Measurements from ENCODE around the gene CGB2. TPM values are rescaled to one million over a fixed set of nuclear protein-coding genes. Genes with fewer than 3 reads are reported as not detected.

The CGB2 gene
- total and polyA plus RNA-seq, 9 of the 15 experiments (the other 6 are each of a cell fraction or from before 2014, with no cell fraction given), result 0.22 TPM; not detected in 8

DNA sequence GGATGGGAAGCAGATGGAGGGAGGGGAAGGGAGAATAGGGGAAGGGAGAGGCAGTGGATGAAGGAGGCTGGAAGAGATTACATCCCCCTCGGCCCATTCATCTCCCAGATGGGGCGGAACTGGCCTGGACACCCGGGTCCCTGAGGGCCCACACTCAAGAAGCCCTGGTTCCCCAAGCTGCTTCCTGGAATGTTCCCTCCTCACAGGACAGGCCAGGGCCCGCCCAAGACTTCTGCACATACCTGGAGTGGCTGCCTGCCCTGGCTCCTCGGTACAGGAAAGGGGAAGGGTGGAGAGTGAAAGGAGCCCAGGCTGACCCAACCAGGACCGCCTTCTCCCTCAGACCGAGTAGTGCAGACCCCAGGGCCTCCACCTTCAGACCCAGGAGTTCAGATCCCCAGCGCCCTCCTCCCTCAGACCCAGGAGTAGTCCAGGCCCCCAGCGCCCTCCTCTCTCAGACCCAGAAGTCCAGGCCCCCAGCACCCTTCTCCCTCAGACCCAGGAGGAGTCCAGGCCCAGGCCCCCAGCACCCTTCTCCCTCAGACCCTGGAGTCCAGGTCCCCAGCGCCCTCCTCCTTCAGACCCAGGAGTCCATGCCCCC lies 32.4 kb downstream of the CGB2 start:
- Histone ChIP-seq H3K27me3 (ENCODE audit: control insufficient read depth in 2 of 2, insufficient read depth in 2 of 2, low read length in 2 of 2) (peaks cover 23 to 58% of the 10 kb centered on the region in 2 experiments; a peak in 4 of 5 replicates), H3K27ac (ENCODE audit: extremely low read depth, low read depth, low read length) (no peak overlapping the region), H4K20me1 (replicated peaks; ENCODE audit: control insufficient read depth, insufficient read depth, low read length) (no peaks in the 10 kb centered on the region), H3K9ac (ENCODE audit: insufficient read depth in 1 of 2, low read depth in 2 of 2, low read length in 2 of 2) (peak overlapping the region in 1 of 2 experiments; percentile 4; a peak in 1 of 4 replicates), H3K4me1 (replicated peaks in 1 of 2; ENCODE audit: control insufficient read depth in 2 of 2, insufficient read depth in 2 of 2, low read length in 2 of 2) (peaks cover 0 to 25% of the 10 kb centered on the region in 2 experiments; a peak in 4 of 5 replicates), H3K4me2 (ENCODE audit: insufficient read depth, low read length) (no peak overlapping the region), H3K36me3 (ENCODE audit: control insufficient read depth, insufficient read depth, low read length) (no peaks in the 10 kb centered on the region), H3K79me2 (ENCODE audit: control insufficient read depth, insufficient read depth, low read length) (no peaks in the 10 kb centered on the region), H3K9me1 (ENCODE audit: control insufficient read depth, insufficient read depth, low read length) (no peaks in the 10 kb centered on the region), H3K9me3 (replicated peaks; ENCODE audit: control insufficient read depth, insufficient read depth, low read depth, low read length) (no peaks in the 10 kb centered on the region), H3K4me3 (no peak overlapping the region), H2AFZ (ENCODE audit: low read depth, low read length) (no peak overlapping the region)
- no peak for FAIRE-seq
- DNase-seq (ENCODE audit: extremely low read depth in 1 of 4, low spot score in 3 of 4), result no peak
- WGBS (ENCODE audit: insufficient coverage, low coverage, missing lambda C conversion rate), result 18% methylated on average over 6 of the region's 10 CpGs
- CTCF ChIA-PET (ENCODE audit: low intra/inter-chr PET ratio), result interaction anchor here (0.7 kb wide), 1 partner anchor 148 kb away, joined by 8 read pairs; no protein-coding TSS in a partner anchor
- no peak for TF ChIP-seq ZNF668 (CRISPR knock-in tag; IDR thresholded peaks at IDR 0.05)
- POLR2A ChIA-PET, result interaction anchor here (0.7 to 1.2 kb wide), 2 partner anchors 99 to 307 kb away, joined by 3 read pairs; partner anchors contain the start of gene FTL
- intact Hi-C loops (cut with micrococcal nuclease), result no loop called here
- in situ Hi-C loops (cut with MboI), result no loop called here
- ATAC-seq, result no peak
- no TSS peak for BruUV-seq (replicated peaks)

DNA sequence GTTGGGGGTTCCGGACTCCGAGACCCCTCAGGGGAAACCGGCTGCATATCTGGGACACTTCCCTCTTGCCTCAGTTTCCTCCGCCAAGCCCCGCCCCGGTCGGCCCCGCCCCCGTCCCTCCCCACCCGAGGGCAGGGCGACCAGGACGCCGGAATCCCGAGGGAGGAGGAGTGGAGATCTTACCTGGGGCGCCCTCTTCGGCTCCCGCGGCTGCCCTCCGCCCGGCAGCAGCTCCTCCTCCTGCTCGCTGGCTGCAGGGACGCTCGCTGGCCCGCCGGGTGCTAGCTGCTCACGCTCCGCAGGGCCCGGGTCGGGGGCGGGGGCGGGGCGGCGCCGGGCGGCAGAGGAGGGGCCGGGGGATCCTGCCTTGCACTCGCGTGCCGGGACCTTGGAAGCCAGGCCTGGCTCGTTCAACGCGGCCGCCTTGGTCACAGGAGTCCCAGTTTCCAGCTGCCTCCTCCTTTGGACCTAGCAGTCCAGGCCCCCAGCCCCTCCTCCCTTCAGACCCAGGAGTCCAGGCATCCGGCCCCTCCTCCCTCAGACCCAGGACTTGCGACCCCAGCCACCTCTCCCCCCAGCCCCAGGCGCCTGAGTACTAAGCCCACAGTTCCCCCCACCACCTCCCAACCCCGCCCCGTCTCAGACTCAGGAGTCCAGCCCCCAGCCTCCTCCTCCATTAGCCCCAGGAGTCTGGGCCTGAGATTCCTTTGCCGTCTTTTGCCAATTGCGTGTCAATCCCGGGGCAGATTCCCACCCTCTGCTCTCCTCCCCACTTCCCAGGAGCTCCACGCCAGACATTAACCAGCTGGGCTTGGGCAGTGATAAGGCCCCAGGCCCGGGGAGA lies 33.3 kb downstream of the CGB2 start, which contains the start of gene NTF4:
TSS of gene NTF4 (minus strand) at position 51 of the 844 bp plus-strand sequence. CDS start 2,821 bp downstream, outside the sequence.
- H3K27me3 ChIP-seq (ENCODE audit: control insufficient read depth in 2 of 2, insufficient read depth in 2 of 2, low read length in 2 of 2), result peaks cover 26 to 61% of the 10 kb centered on the region in 2 experiments; a peak in 4 of 5 replicates
- no peak within 1 kb of the TSS for H2AFZ ChIP-seq (ENCODE audit: low read depth, low read length)
- 3% methylated on average over 11 of the region's 53 CpGs for WGBS (ENCODE audit: insufficient coverage, low coverage, missing lambda C conversion rate)
- H4K20me1 ChIP-seq (replicated peaks; ENCODE audit: control insufficient read depth, insufficient read depth, low read length), result no peaks in the 10 kb centered on the region
- H3K9ac ChIP-seq (ENCODE audit: insufficient read depth in 1 of 2, low read depth in 2 of 2, low read length in 2 of 2), result peak within 1 kb of the TSS in 1 of 2 experiments; percentile 64; a peak in 2 of 4 replicates
- CTCF ChIA-PET (ENCODE audit: low intra/inter-chr PET ratio), result interaction anchor here (0.7 kb wide), 1 partner anchor 148 kb away, joined by 8 read pairs; no protein-coding TSS in a partner anchor
- no peaks in the 10 kb centered on the region for H3K9me1 ChIP-seq (ENCODE audit: control insufficient read depth, insufficient read depth, low read length)
- DNase-seq (ENCODE audit: extremely low read depth in 1 of 4, low spot score in 3 of 4), result peak; percentile 41 to 74 (median 60)
- no peak within 1 kb of the TSS for H3K4me3 ChIP-seq
- no peak within 1 kb of the TSS for H3K27ac ChIP-seq (ENCODE audit: extremely low read depth, low read depth, low read length)
- peaks cover 0 to 25% of the 10 kb centered on the region in 2 experiments; a peak in 4 of 5 replicates for H3K4me1 ChIP-seq (replicated peaks in 1 of 2; ENCODE audit: control insufficient read depth in 2 of 2, insufficient read depth in 2 of 2, low read length in 2 of 2)
- BruUV-seq (replicated peaks), result no TSS peak
- intact Hi-C loops (cut with micrococcal nuclease) (no loop called here), in situ Hi-C loops (cut with MboI) (no loop called here)
- peak; percentile 86 for ATAC-seq
- no peaks in the 10 kb centered on the region for H3K79me2 ChIP-seq (ENCODE audit: control insufficient read depth, insufficient read depth, low read length)
- H3K4me2 ChIP-seq (ENCODE audit: insufficient read depth, low read length), result no peak within 1 kb of the TSS
- H3K36me3 ChIP-seq (ENCODE audit: control insufficient read depth, insufficient read depth, low read length), result no peaks in the 10 kb centered on the region
- no peaks in the 10 kb centered on the region for H3K9me3 ChIP-seq (replicated peaks; ENCODE audit: control insufficient read depth, insufficient read depth, low read depth, low read length)
- FAIRE-seq, result no peak
- POLR2A ChIA-PET, result interaction anchor here (0.6 to 1.2 kb wide), 2 partner anchors 99 to 150 kb away, joined by 3 read pairs; partner anchors contain the start of gene FTL
- TF ChIP-seq ZFP30 (CRISPR knock-in tag; IDR thresholded peaks at IDR 0.05; ENCODE audit: borderline replicate concordance), result no peak
- TF ChIP-seq, protein P1, sequence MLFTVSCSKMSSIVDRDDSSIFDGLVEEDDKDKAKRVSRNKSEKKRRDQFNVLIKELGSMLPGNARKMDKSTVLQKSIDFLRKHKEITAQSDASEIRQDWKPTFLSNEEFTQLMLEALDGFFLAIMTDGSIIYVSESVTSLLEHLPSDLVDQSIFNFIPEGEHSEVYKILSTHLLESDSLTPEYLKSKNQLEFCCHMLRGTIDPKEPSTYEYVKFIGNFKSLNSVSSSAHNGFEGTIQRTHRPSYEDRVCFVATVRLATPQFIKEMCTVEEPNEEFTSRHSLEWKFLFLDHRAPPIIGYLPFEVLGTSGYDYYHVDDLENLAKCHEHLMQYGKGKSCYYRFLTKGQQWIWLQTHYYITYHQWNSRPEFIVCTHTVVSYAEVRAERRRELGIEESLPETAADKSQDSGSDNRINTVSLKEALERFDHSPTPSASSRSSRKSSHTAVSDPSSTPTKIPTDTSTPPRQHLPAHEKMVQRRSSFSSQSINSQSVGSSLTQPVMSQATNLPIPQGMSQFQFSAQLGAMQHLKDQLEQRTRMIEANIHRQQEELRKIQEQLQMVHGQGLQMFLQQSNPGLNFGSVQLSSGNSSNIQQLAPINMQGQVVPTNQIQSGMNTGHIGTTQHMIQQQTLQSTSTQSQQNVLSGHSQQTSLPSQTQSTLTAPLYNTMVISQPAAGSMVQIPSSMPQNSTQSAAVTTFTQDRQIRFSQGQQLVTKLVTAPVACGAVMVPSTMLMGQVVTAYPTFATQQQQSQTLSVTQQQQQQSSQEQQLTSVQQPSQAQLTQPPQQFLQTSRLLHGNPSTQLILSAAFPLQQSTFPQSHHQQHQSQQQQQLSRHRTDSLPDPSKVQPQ (CRISPR knock-in tag; IDR thresholded peaks at IDR 0.05; ENCODE audit: borderline replicate concordance), result no peak
- TF ChIP-seq JUN (IDR thresholded peaks at IDR 0.05; ENCODE audit: borderline replicate concordance, low read depth, low read length), result no peak
- TF ChIP-seq JUN (CRISPR knock-in tag; IDR thresholded peaks at IDR 0.05; ENCODE audit: borderline replicate concordance), result no peak
- TF ChIP-seq, protein P2, sequence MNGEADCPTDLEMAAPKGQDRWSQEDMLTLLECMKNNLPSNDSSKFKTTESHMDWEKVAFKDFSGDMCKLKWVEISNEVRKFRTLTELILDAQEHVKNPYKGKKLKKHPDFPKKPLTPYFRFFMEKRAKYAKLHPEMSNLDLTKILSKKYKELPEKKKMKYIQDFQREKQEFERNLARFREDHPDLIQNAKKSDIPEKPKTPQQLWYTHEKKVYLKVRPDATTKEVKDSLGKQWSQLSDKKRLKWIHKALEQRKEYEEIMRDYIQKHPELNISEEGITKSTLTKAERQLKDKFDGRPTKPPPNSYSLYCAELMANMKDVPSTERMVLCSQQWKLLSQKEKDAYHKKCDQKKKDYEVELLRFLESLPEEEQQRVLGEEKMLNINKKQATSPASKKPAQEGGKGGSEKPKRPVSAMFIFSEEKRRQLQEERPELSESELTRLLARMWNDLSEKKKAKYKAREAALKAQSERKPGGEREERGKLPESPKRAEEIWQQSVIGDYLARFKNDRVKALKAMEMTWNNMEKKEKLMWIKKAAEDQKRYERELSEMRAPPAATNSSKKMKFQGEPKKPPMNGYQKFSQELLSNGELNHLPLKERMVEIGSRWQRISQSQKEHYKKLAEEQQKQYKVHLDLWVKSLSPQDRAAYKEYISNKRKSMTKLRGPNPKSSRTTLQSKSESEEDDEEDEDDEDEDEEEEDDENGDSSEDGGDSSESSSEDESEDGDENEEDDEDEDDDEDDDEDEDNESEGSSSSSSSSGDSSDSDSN (IDR thresholded peaks at IDR 0.05; ENCODE audit: borderline replicate concordance in 1 of 2, low read depth in 2 of 2, low read length in 2 of 2), result 0 out of 4 replicates have a peak, but pooled peaks of 1 of the 2 experiments have one; percentile 72

All from K562 (cell line).